Thyroid gland (tissue), 4 donors: ENCODE measurements around the gene SPIB.

Experiments used
- CTCF ChIP-seq, 6 experiments: fragments of 200-600 bp in 3 of 6; fragments of 450-650 bp in 3 of 6; sonication (generic) in 3 of 6; IDR thresholded peaks; one replicate each; pipeline ENCODE4 v1.5.1; 2016 to 2019; ENCODE audit warnings: antibody characterized with exemption in 6 of 6, mild to moderate bottlenecking in 2 of 6, inconsistent platforms in 1 of 6, moderate library complexity in 1 of 6
- POLR2A ChIP-seq, 2 donors: fragments of 450-650 bp; IDR thresholded peaks; one replicate each; pipeline ENCODE4 v1.6.1; 2017; ENCODE audit warnings: antibody characterized with exemption in 2 of 2, mild to moderate bottlenecking in 2 of 2, moderate library complexity in 1 of 2

GRCh38 chr19:50467566-50467965 is 48.8 kb downstream of the SPIB start:
- no peak for TF ChIP-seq CTCF (IDR thresholded peaks at IDR 0.05)
- no peak for TF ChIP-seq POLR2A (IDR thresholded peaks at IDR 0.05)
